NCI-H2227 (cell line): ENCODE measurements around the gene KLHDC8B.

Source experiments
- DNase-seq: peaks from one replicate; lab custom pipeline; 2025; ENCODE audit not compliant: unreplicated experiment; lab: John Stamatoyannopoulos, UW

Gene KLHDC8B

GRCh38 chr3:49158103-49158709 is 13.2 kb upstream of the KLHDC8B start:
- DNase-seq: no peak

DNA sequence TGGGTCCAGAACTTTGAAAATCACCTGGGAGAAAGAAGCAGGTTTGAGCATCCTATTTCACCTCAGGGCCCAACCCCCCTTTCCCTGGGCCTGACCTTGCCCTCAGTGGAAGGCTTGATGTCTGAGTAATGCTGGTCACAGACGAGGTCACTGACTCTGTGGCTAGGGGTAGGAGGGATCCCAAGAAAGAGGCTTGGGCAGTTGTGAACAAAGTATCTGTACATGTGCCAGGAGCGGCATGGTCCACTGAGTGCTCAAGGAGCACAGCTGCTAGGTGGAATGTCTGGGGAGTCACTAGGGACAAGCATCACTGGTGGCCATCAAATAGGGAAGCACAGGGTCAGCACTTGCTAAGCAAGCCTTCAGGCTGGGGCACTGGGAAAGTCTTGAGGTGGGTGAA is 12.6 kb upstream of the KLHDC8B start:
- DNase-seq: no peak

DNA sequence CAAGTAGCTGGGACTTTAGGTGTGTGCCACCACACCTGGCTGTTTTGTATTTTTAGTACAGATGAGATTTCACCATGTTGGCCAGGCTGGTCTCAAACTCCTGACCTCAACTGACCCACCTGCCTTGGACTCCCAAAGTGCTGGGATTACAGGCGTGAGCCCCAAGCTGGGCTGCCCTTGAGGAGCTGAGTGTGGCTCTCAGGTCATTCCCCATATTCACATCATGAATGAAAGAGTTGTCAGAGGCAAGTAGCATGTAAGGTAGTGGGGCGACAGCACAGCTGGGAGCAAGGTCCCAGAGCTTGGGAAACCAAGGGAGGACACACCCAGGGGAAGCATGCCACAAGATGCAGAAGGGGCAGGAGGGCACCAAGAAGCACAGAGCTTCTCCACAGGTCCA is 10.2 kb upstream of the KLHDC8B start:
- DNase-seq: no peak

DNA sequence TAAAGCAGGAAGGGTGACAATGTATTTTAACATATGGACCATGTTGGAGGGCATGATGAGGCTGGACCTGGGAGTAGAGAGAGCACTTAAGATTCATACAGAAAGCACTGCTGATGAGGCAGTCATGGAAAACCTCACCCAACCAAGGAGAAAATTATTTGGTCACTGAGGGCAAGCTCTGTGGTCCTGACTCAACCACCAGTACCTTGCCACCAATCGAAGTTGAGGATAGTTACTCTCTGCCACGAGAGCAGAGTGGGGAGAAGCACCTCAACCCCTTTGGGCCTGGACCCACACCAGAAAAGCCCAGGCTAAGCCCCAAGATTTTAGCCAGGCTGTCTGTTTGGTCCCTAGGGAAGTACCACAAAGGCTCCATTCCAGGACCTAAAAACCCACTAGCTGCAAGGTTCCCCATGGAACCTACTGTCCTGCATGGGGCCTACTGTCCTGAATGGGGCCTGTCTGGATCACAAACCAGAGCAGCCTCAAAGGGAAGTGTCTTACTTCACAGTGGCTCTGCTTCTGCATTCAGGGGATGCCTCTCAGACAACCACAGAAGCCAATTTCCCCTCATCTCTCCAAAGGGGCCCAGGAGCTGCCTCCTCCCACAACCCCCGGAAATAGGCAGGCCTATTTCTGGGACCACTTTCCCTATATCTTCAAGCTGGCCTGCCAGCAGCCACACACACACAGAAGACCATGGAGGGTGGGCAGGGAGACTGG is 9.4 kb upstream of the KLHDC8B start:
- no peak for DNase-seq

- no peak for DNase-seq
Measured at GRCh38 chr3:49162751-49163419, 8.5 kb upstream of the KLHDC8B start.

DNA sequence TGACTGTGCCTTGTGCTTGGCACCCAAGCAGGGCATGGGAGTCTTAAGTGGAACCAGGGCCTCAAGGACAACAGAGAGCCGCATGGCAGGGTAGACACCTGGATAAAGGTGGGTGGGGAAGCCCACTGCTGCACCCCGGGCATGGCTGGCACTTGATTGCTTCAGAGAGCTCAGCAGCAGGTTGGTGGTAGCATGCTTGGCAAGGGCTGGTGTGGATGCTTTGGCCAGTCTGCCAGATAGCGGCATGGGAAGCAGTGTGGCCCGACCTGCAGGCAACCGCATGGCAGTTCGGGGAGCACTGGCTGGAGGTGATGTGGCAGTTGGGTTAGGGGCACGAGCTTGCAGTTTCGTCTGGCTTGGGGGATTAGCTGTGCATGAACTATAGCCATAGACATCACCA is 7.8 kb upstream of the KLHDC8B start:
- no peak for DNase-seq

DNA sequence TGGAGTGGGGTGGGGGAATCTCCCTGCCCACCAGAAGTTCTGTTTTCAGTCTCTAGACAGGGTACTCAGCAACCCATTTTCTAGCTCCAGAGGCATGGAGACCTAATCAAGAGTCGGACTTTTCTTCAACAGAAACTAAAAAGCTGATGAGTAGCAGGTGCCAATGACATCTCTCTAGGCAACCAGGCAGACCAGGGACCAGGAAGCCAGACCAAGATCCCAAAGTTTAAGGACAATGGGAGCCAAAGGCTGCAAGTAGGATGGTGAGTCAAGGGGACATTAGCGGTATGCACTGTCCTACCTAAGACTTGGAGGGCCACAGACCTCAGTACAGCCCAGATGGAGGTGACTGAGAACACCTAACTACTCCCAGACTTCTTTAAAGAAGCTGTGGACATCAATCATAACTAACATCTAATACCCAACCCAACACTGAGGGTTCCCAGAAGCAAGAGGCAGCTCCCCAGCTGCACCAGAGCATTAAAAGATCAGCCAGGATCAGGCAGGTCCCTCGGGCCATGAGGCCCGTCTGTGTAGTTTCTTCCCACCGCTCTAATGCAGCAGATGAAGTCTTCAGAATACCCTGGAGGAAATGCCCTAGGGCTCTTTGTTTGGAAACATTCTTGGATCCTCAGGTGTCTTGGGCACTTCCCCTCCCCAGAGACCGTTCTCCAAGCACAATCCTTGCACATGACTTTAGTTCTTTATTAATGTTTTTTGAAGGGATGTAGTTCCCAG is 6.2 kb upstream of the KLHDC8B start:
- no peak for DNase-seq

GRCh38 chr3:49165771-49166751 is 5.3 kb upstream of the KLHDC8B start, which contains the start of gene CCDC71:
TSS of gene CCDC71 (minus strand) at chr3:49166331. CDS start at chr3:49164208, 2,123 bp downstream.
- peak; percentile 84 for DNase-seq

GRCh38 chr3:49166752-49167556 is 4.4 kb upstream of the KLHDC8B start:
- DNase-seq: no peak

GRCh38 chr3:49170744-49171118 is 667 bp upstream of the KLHDC8B start:
- DNase-seq: no peak

DNA sequence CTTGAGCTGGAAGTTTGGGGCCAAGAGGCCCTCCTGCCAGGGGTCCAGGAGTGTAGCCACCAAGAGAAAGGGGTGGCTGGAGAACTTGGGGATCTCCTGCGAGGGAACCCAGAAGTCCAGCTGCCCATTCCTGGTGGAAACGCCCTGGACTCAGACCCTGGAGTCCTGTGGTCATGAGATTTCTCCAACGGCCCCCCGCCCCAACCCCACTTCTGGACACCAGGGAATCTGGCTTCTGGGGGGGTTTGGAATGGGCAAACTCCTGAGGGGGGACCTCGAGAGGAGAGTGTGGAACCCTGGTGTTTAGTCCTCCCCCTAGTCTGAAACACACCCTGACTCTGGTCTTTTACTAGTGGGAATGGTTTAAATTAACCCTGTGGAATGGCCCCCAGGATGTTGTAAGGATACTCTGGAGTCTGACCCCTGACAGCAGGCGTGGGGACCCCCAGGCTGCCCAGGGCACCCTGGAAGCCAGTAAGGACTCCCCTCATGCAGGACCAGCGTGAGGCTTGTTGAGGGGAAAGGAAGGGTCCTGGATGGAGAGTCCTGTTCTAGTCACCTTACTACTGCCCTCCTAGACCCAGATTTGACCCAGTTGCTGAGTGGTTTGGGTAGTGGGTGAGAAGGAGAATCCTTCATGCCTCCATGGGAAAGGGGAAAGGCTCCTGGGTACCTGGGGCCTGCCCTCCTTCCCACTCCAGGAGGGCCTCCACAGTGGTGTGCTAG is 540 bp downstream of the KLHDC8B start:
- no peak for DNase-seq

DNA sequence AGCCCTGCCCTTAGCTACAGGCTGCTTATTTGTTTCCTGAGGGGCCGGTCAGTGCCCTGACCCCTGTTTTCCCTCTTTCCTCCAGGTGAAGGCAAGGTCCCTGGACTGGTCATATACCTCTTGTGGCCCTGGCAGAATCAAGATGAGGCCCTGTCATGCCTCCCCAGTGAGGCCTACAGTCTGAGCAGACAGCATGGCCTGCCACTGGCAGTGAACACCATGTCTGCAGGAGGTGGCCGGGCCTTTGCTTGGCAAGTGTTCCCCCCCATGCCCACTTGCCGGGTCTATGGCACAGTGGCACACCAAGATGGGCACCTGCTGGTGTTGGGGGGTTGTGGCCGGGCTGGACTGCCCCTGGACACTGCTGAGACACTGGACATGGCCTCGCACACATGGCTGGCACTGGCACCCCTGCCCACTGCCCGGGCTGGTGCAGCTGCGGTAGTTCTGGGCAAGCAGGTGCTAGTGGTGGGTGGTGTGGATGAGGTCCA is 1.2 kb downstream of the KLHDC8B start:
- no peak for DNase-seq

- DNase-seq: peak; percentile 74
Measured at GRCh38 chr3:49173116-49173791, 1.9 kb downstream of the KLHDC8B start.

DNA sequence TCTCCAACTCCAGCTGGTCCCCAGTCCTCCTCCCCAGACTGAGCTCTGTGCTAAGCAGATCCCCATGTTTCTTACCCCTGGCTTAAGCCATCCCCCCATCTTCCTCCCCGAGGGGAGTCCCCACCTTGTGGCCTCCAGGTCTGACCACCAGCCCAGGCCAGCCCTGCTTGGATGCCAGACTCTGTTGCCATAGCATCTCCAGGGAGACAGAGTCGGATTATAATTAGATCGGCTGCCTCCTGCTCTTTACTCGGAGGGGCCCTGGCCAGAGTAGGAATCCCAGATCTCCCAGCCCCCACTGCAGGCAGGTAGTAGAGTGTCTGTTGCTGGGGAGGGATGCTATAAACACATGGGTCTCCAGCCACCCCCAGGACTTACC is 2.4 kb downstream of the KLHDC8B start:
- DNase-seq: peak; percentile 73

DNA sequence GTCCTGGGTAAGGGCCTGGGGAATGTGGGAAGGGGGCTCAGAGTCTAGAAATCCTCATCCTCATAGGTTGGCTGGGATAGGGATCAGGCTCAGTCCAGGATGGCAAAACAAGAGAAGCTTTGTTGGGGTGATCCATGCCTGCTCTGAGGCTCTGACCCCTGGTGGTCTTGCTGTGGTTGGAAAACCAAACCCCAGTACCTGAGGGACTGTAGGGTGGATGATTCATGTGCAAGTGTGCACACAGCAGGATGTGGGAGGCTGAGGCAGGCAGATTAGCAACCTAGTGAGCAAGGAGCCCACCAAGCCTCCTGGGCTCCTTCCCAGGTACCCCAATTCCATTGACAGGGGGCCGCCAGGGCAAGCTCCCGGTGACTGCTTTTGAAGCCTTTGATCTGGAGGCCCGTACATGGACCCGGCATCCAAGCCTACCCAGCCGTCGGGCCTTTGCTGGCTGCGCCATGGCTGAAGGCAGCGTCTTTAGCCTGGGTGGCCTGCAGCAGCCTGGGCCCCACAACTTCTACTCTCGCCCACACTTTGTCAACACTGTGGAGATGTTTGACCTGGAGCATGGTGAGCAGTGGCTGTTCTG is 3.1 kb downstream of the KLHDC8B start:
- DNase-seq: no peak

DNA sequence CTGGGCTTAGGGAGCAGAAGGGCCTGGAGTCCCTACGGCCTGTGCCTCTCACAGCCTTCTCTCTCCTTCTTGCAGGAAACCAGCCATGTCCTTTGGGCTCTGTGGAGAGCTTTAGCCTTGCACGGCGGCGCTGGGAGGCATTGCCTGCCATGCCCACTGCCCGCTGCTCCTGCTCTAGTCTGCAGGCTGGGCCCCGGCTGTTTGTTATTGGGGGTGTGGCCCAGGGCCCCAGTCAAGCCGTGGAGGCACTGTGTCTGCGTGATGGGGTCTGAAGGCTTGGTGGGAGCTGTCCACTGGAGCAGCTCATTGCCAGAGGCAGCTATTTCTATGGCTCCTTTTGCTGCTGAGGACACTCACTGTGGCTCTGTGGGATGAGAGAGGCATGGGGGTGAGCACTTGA is 4.1 kb downstream of the KLHDC8B start:
- no peak for DNase-seq

GRCh38 chr3:49177073-49177472 is 5.7 kb downstream of the KLHDC8B start:
- no peak for DNase-seq

DNA sequence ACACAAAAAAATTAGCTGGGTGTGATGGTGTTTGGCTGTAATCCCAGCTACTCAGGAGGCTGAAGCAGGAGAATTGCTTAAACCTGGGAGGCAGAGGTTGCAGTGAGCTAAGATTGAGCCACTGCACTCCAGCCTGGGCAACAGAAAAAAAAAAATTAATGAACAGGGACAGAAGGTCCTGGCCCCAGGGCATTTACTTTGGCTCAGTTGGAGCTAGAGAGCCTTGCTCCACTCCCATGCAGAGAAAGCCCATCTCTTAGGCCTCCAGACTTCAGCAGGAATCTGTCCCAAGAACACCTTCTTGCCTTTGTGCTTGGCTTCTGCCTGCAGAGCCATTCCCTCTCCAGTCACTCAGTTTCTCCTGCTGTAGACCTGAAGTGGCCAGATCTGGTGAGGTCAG is 8.7 kb downstream of the KLHDC8B start:
- no peak for DNase-seq
